Measurements from ENCODE around the gene SLC6A18. TPM values are rescaled to one million over a fixed set of nuclear protein-coding genes. Genes with fewer than 3 reads are reported as not detected.

The SLC6A18 gene
- total RNA-seq, 1 donor from 2014 or later: not detected

- H3K27ac Mint-ChIP-seq: no peak overlapping the region
- no peaks in the 10 kb centered on the region for H3K36me3 Mint-ChIP-seq (ENCODE audit: low read depth)
- no peaks in the 10 kb centered on the region for H3K9me3 Mint-ChIP-seq
- no peaks in the 10 kb centered on the region for H3K27me3 Mint-ChIP-seq (ENCODE audit: low read depth)
- DNase-seq (ENCODE audit: low spot score): no peak
- no peaks in the 10 kb centered on the region for H3K4me1 Mint-ChIP-seq (ENCODE audit: low read depth)
- no peak overlapping the region for H3K4me3 Mint-ChIP-seq (ENCODE audit: low read depth)
- intact Hi-C loops (cut with micrococcal nuclease): no loop called here
Measured at GRCh38 chr5:1209896-1210776, 15.0 kb upstream of the SLC6A18 start.

GRCh38 chr5:1210832-1211251 is 14.3 kb upstream of the SLC6A18 start:
- Mint-ChIP-seq H3K4me3 (ENCODE audit: low read depth) (no peak overlapping the region), H3K27me3 (ENCODE audit: low read depth) (no peaks in the 10 kb centered on the region), H3K4me1 (ENCODE audit: low read depth) (no peaks in the 10 kb centered on the region), H3K9me3 (no peaks in the 10 kb centered on the region), H3K27ac (no peak overlapping the region), H3K36me3 (ENCODE audit: low read depth) (no peaks in the 10 kb centered on the region)
- DNase-seq (ENCODE audit: low spot score): no peak
- intact Hi-C loops (cut with micrococcal nuclease): no loop called here

GRCh38 chr5:1211701-1212100 is 13.5 kb upstream of the SLC6A18 start:
- intact Hi-C loops (cut with micrococcal nuclease): no loop called here
- Mint-ChIP-seq H3K36me3 (ENCODE audit: low read depth) (no peaks in the 10 kb centered on the region), H3K9me3 (no peaks in the 10 kb centered on the region), H3K27me3 (ENCODE audit: low read depth) (no peaks in the 10 kb centered on the region), H3K27ac (no peak overlapping the region), H3K4me3 (ENCODE audit: low read depth) (no peak overlapping the region), H3K4me1 (ENCODE audit: low read depth) (no peaks in the 10 kb centered on the region)
- DNase-seq (ENCODE audit: low spot score): no peak

GRCh38 chr5:1212271-1212670 is 12.9 kb upstream of the SLC6A18 start:
- no peaks in the 10 kb centered on the region for H3K27me3 Mint-ChIP-seq (ENCODE audit: low read depth)

DNA sequence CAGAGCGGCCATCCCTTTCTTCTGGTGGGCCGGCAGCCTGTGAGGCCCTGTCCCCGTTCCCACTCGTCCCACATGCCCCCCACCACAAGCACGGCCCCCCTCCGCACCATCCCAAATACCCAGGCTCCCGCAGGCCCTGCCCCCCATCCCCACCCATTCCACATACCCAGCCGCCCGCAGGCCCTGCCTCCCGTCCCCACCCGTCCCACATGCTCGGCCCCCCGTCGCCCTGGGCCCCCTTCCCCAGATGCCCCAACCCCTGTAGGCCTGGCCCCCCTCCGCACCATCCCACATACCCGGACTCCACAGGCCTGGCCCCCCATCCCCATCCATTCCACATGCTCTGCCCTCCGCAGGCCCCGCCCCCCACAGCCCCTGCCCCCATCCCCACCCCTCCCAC is 12.3 kb upstream of the SLC6A18 start:
- Mint-ChIP-seq H3K9me3 (no peaks in the 10 kb centered on the region), H3K27me3 (ENCODE audit: low read depth) (no peaks in the 10 kb centered on the region), H3K4me1 (ENCODE audit: low read depth) (no peaks in the 10 kb centered on the region), H3K27ac (no peak overlapping the region), H3K36me3 (ENCODE audit: low read depth) (no peaks in the 10 kb centered on the region), H3K4me3 (ENCODE audit: low read depth) (no peak overlapping the region)
- DNase-seq (ENCODE audit: low spot score): no peak
- intact Hi-C loops (cut with micrococcal nuclease): no loop called here

More at GRCh38 chr5:1212271-1212670, 12.9 kb upstream of the SLC6A18 start:
- H3K9me3 Mint-ChIP-seq: no peaks in the 10 kb centered on the region
- no peaks in the 10 kb centered on the region for H3K36me3 Mint-ChIP-seq (ENCODE audit: low read depth)
- intact Hi-C loops (cut with micrococcal nuclease): no loop called here
- no peak overlapping the region for H3K4me3 Mint-ChIP-seq (ENCODE audit: low read depth)
- no peak for DNase-seq (ENCODE audit: low spot score)
- no peaks in the 10 kb centered on the region for H3K4me1 Mint-ChIP-seq (ENCODE audit: low read depth)
- H3K27ac Mint-ChIP-seq: no peak overlapping the region

GRCh38 chr5:1213508-1214162 is 11.5 kb upstream of the SLC6A18 start:
- H3K9me3 Mint-ChIP-seq: no peaks in the 10 kb centered on the region
- intact Hi-C loops (cut with micrococcal nuclease): no loop called here
- no peaks in the 10 kb centered on the region for H3K36me3 Mint-ChIP-seq (ENCODE audit: low read depth)
- no peak overlapping the region for H3K27ac Mint-ChIP-seq
- H3K4me3 Mint-ChIP-seq (ENCODE audit: low read depth): no peak overlapping the region
- no peak for DNase-seq (ENCODE audit: low spot score)
- H3K4me1 Mint-ChIP-seq (ENCODE audit: low read depth): no peaks in the 10 kb centered on the region
- no peaks in the 10 kb centered on the region for H3K27me3 Mint-ChIP-seq (ENCODE audit: low read depth)

DNA sequence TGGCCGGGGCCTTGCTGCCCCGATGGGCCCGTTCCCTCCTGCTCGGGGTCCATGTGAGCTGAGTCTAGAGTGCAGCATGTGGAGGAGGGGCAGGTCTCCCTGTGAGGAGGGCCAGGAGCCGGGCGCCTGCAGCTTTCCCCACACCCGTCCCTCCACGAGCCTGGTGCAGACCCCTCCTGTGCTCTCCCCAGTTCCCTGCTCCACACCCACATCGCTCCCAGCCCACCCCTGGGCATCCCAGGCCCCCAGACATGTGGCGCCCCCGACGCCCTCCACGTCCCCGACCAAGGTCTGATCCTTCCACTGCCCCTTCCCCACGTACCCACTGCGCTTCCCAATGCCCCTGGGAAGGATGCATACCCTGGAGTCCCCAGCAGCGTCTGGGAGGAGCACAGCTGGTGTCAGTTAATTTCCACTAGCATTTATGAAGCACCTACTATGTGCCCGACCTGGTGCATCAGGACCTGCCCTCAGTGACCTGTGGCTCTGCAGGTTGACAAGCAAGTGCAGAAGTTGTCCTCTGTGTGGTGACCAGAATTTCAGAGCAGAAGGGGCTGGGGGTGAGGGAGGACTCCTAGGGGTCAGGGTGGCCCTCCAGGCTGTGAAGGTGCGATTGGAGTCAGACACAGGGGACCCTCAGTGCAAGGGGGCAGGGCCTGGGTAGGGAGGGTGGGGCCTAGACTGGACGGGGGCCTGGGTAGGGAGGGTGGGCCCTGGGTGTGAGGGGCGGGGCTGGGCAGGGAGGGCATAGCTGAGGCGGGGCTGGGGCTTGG is 10.8 kb upstream of the SLC6A18 start:
- Mint-ChIP-seq H3K27ac (no peak overlapping the region), H3K4me3 (ENCODE audit: low read depth) (no peak overlapping the region), H3K9me3 (no peaks in the 10 kb centered on the region), H3K36me3 (ENCODE audit: low read depth) (no peaks in the 10 kb centered on the region), H3K27me3 (ENCODE audit: low read depth) (no peaks in the 10 kb centered on the region), H3K4me1 (ENCODE audit: low read depth) (no peaks in the 10 kb centered on the region)
- DNase-seq (ENCODE audit: low spot score): no peak
- intact Hi-C loops (cut with micrococcal nuclease): no loop called here

DNA sequence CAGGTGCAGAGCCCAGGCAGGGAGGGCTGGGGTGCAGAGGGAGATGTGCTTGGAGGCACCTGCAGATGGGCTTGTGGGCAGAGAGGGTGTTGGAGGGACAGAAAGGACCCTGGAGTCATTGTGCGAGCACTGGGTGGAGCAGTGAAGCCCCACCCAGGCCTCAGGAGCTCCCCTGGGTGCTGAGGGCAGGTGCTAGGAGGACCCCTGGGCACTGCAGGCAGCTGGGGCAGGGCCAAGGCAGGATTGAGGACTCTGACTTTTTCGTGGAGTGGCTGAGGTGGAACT is 10.3 kb upstream of the SLC6A18 start:
- H3K36me3 Mint-ChIP-seq (ENCODE audit: low read depth): no peaks in the 10 kb centered on the region
- no peaks in the 10 kb centered on the region for H3K9me3 Mint-ChIP-seq
- no peaks in the 10 kb centered on the region for H3K4me1 Mint-ChIP-seq (ENCODE audit: low read depth)
- DNase-seq (ENCODE audit: low spot score): no peak
- no peaks in the 10 kb centered on the region for H3K27me3 Mint-ChIP-seq (ENCODE audit: low read depth)
- no peak overlapping the region for H3K4me3 Mint-ChIP-seq (ENCODE audit: low read depth)
- intact Hi-C loops (cut with micrococcal nuclease): no loop called here
- H3K27ac Mint-ChIP-seq: no peak overlapping the region

GRCh38 chr5:1215320-1216096 is 9.7 kb upstream of the SLC6A18 start:
- Mint-ChIP-seq H3K27ac (no peak overlapping the region), H3K36me3 (ENCODE audit: low read depth) (no peaks in the 10 kb centered on the region), H3K27me3 (ENCODE audit: low read depth) (no peaks in the 10 kb centered on the region), H3K9me3 (no peaks in the 10 kb centered on the region), H3K4me3 (ENCODE audit: low read depth) (no peak overlapping the region), H3K4me1 (ENCODE audit: low read depth) (no peaks in the 10 kb centered on the region)
- no peak for DNase-seq (ENCODE audit: low spot score)
- intact Hi-C loops (cut with micrococcal nuclease): no loop called here

GRCh38 chr5:1216211-1216917 is 8.8 kb upstream of the SLC6A18 start:
- intact Hi-C loops (cut with micrococcal nuclease): no loop called here
- H3K27me3 Mint-ChIP-seq (ENCODE audit: low read depth): no peaks in the 10 kb centered on the region
- no peaks in the 10 kb centered on the region for H3K9me3 Mint-ChIP-seq
- H3K4me1 Mint-ChIP-seq (ENCODE audit: low read depth): no peaks in the 10 kb centered on the region
- DNase-seq (ENCODE audit: low spot score): no peak
- H3K36me3 Mint-ChIP-seq (ENCODE audit: low read depth): no peaks in the 10 kb centered on the region
- H3K27ac Mint-ChIP-seq: no peak overlapping the region
- H3K4me3 Mint-ChIP-seq (ENCODE audit: low read depth): no peak overlapping the region

DNA sequence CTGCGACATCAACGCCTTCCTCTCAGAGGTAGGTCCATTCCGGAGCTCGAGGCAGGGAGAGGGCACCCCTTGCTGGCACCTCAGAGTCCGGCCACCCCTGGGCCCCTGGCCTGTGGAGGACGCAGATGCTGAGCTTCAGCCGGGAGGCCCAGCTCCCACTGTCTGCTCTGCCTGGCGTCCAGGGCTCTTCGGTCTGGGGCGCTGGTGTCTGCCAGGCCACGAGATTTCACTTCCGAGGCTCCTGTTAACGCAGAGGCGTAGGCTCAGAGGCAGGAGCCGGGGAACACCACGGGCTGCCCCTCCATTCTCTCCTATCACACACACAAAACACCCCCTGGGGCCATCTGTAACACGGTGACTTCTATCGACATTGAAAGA is 8.3 kb upstream of the SLC6A18 start:
- no peaks in the 10 kb centered on the region for H3K36me3 Mint-ChIP-seq (ENCODE audit: low read depth)
- intact Hi-C loops (cut with micrococcal nuclease): no loop called here
- no peaks in the 10 kb centered on the region for H3K9me3 Mint-ChIP-seq
- DNase-seq (ENCODE audit: low spot score): no peak
- H3K4me1 Mint-ChIP-seq (ENCODE audit: low read depth): no peaks in the 10 kb centered on the region
- no peak overlapping the region for H3K4me3 Mint-ChIP-seq (ENCODE audit: low read depth)
- H3K27ac Mint-ChIP-seq: no peak overlapping the region
- no peaks in the 10 kb centered on the region for H3K27me3 Mint-ChIP-seq (ENCODE audit: low read depth)

GRCh38 chr5:1217596-1218206 is 7.5 kb upstream of the SLC6A18 start:
- Mint-ChIP-seq H3K4me3 (ENCODE audit: low read depth) (no peak overlapping the region), H3K27ac (no peak overlapping the region), H3K9me3 (no peaks in the 10 kb centered on the region), H3K27me3 (ENCODE audit: low read depth) (no peaks in the 10 kb centered on the region), H3K36me3 (ENCODE audit: low read depth) (no peaks in the 10 kb centered on the region), H3K4me1 (ENCODE audit: low read depth) (no peaks in the 10 kb centered on the region)
- intact Hi-C loops (cut with micrococcal nuclease): no loop called here
- no peak for DNase-seq (ENCODE audit: low spot score)
